Stimulated activated naive CD8-positive, alpha-beta T cell treated with anti-CD3 and anti-CD28 coated beads, Interleukin-15, Interleukin-2, amounts not matched to agents 100 ng/mL and 50 ng/mL, for 24 hours (primary cell): ENCODE data around the gene CTAG1B.
"Not testable (repeated sequence)": the region's sequence is repeated elsewhere in the genome, so short reads cannot be mapped to it uniquely, and the experiment has no call there.

Experiments
- H3K27ac Mint-ChIP-seq: one replicate; pipeline ENCODE4 v1.8.0; 2021; ENCODE audit warnings: mild to moderate bottlenecking, mixed read lengths
- H3K27me3 Mint-ChIP-seq: one replicate; pipeline ENCODE4 v1.8.0; 2021; ENCODE audit warnings: mixed read lengths
- H3K36me3 Mint-ChIP-seq: one replicate; pipeline ENCODE4 v1.8.0; 2021; ENCODE audit warnings: low read depth, mixed read lengths
- H3K4me1 Mint-ChIP-seq: one replicate; pipeline ENCODE4 v1.8.0; 2021; ENCODE audit warnings: low read depth, mixed read lengths
- H3K4me3 Mint-ChIP-seq: one replicate; pipeline ENCODE4 v1.8.0; 2021; ENCODE audit warnings: mild to moderate bottlenecking, mixed read lengths
- H3K9me3 Mint-ChIP-seq: one replicate; pipeline ENCODE4 v1.8.0; 2021; ENCODE audit warnings: mixed read lengths

The CTAG1B gene

GRCh38 chrX:154649503-154650220, 30.6 kb upstream of the CTAG1B start:
- Mint-ChIP-seq H3K4me1 (no peaks in the 10 kb centered on the region), H3K4me3 (no peak overlapping the region), H3K27ac (no peak overlapping the region)

GRCh38 chrX:154648931-154649330, 29.8 kb upstream of the CTAG1B start:
- H3K4me3 Mint-ChIP-seq, result no peak overlapping the region
- H3K9me3 Mint-ChIP-seq, result no peaks in the 10 kb centered on the region
- no peaks in the 10 kb centered on the region for H3K4me1 Mint-ChIP-seq
- H3K36me3 Mint-ChIP-seq, result no peaks in the 10 kb centered on the region
- no peaks in the 10 kb centered on the region for H3K27me3 Mint-ChIP-seq
- no peak overlapping the region for H3K27ac Mint-ChIP-seq

More at GRCh38 chrX:154649503-154650220, 30.6 kb upstream of the CTAG1B start:
- Mint-ChIP-seq H3K27me3 (no peaks in the 10 kb centered on the region), H3K36me3 (no peaks in the 10 kb centered on the region), H3K9me3 (no peaks in the 10 kb centered on the region)

DNA sequence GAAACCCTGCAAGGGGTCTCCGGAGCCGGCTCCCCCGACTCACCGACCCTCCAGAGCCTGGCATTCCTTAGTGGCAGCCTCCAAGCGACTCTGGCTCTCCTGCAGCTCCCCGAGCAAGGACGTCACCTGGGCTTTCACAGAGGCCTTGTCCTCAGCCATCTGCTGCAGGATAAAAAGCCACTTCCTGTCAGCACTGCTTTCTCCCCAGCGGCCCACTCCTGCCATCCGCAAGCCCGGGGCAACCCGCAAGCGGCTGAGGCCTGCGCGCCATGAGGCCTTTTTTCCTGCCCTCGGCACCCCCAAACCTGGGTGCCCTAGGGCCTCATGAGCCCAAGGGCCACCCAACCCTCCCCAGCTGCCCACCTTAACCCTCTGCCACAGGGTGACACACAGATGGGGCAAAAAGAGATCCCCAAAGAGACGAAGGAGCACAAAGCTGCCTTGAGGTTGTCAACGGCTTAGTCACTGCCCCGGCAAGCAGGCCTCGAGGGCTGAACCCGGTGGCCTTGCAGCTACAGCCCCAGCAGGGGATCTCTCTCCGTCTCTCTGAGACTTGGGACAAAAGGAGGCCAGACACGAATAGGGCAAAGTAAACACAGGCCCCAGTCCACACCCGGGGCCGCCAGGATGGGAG, 26.8 kb upstream of the CTAG1B start:
- H3K4me1 Mint-ChIP-seq, H3K27ac Mint-ChIP-seq, H3K4me3 Mint-ChIP-seq, H3K36me3 Mint-ChIP-seq, H3K27me3 Mint-ChIP-seq, H3K9me3 Mint-ChIP-seq: not testable (repeated sequence)

DNA sequence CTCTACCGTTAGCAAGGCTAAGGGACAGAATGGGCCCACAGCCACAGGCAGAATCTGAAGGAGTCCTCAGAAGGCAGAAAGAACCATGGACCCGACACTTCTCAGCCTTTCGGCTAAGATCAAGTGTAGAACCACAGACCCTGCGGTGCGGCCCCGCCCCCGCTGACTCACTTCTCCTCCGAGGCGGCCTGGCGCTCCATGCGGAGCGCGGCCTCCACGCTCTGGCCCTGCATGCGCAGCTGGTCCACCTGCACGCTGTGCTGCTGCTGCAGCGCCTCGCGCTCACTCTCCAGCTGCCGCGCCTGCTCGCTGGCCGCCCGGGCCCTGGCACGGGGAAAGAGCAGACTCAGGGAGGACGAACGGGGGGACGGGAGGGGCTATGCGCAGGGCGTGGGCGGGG, 24.6 kb upstream of the CTAG1B start:
- not testable (repeated sequence) for H3K27ac Mint-ChIP-seq, H3K36me3 Mint-ChIP-seq, H3K4me3 Mint-ChIP-seq, H3K9me3 Mint-ChIP-seq, H3K4me1 Mint-ChIP-seq, H3K27me3 Mint-ChIP-seq

DNA sequence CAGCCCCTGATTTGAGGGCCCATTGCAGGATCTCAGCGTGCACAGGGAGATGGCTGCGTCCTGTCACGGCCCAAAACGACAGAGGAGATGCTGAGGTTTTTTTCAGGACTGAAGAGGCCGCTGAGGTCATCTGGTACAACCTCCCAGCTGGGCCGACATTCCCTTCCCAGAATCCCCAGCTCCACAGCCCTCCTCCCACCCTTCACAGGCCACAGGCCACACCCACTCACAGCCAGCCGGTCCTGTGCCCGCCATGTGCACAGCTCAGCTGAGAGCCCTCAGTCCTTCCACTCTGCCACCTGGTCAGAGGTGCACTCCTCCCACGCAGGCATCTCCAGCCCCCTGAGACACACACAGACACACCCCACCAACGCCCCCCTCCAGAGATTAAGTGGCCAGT, 22.7 kb upstream of the CTAG1B start:
- H3K36me3 Mint-ChIP-seq, H3K4me3 Mint-ChIP-seq, H3K27me3 Mint-ChIP-seq, H3K9me3 Mint-ChIP-seq, H3K27ac Mint-ChIP-seq, H3K4me1 Mint-ChIP-seq: not testable (repeated sequence)

GRCh38 chrX:154633661-154634060, 14.6 kb upstream of the CTAG1B start:
- H3K36me3 Mint-ChIP-seq, H3K4me1 Mint-ChIP-seq, H3K27me3 Mint-ChIP-seq, H3K27ac Mint-ChIP-seq, H3K9me3 Mint-ChIP-seq, H3K4me3 Mint-ChIP-seq: not testable (repeated sequence)

GRCh38 chrX:154630949-154631348, 11.9 kb upstream of the CTAG1B start:
- H3K27me3 Mint-ChIP-seq, H3K9me3 Mint-ChIP-seq, H3K4me3 Mint-ChIP-seq, H3K4me1 Mint-ChIP-seq, H3K27ac Mint-ChIP-seq, H3K36me3 Mint-ChIP-seq: not testable (repeated sequence)

GRCh38 chrX:154628960-154629359, 9.9 kb upstream of the CTAG1B start:
- H3K4me3 Mint-ChIP-seq, H3K27me3 Mint-ChIP-seq, H3K9me3 Mint-ChIP-seq, H3K27ac Mint-ChIP-seq, H3K36me3 Mint-ChIP-seq, H3K4me1 Mint-ChIP-seq: not testable (repeated sequence)

DNA sequence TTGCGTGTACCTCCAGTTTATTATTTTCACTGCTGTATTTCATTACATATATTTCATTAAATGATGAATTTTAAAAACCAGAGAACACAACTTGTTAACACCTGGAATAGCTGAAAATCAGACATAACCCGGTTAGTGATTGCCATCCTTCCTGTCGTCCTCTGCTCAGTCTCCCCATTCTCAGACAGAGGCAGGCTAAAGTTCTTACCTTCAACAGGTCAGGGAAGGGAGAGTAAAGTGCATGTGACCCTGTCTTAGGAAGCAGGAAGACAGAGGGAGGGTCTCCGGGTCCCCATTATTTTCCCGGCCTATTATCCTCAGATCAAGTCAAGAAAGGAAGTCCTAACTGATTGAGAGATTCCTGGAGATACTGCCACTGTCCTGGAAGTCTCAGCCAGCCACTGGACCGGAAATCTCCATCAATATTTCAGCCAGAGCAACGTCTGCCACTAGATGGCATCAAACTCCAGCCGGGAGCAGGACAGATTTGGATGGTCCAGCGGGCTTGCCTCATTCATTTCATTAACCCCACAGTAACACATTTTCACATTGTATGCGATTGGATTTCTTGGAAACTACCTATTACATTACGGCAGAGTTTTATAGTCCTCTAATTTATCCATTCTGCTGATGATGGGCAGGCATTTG, 1.8 kb upstream of the CTAG1B start:
- H3K27ac Mint-ChIP-seq, H3K9me3 Mint-ChIP-seq: not testable (repeated sequence)

DNA sequence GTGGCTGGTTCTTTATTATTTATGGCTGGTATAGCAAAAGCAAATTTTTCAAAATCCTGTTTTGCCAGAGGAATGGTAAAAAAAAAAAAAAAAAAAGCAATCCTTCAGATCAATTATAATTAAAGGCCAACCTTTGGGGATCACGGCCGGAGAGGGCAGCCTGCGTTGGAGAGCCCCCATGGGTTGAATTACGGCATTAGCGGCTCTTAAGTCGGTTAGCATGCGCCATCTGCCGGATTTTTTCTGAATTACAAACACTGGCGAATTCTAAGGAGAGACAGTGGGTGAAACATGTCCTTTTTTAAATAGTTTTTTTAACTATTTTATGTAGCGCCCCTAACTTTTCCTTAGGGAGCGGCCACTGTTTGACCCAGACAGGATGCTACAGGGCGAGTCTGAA, 5.5 kb downstream of the CTAG1B start:
- not testable (repeated sequence) for H3K27me3 Mint-ChIP-seq, H3K4me1 Mint-ChIP-seq, H3K4me3 Mint-ChIP-seq, H3K27ac Mint-ChIP-seq, H3K36me3 Mint-ChIP-seq, H3K9me3 Mint-ChIP-seq

More for the DNA sequence above, 1.8 kb upstream of the CTAG1B start:
- H3K36me3 Mint-ChIP-seq, H3K4me3 Mint-ChIP-seq, H3K27me3 Mint-ChIP-seq, H3K4me1 Mint-ChIP-seq: not testable (repeated sequence)

DNA sequence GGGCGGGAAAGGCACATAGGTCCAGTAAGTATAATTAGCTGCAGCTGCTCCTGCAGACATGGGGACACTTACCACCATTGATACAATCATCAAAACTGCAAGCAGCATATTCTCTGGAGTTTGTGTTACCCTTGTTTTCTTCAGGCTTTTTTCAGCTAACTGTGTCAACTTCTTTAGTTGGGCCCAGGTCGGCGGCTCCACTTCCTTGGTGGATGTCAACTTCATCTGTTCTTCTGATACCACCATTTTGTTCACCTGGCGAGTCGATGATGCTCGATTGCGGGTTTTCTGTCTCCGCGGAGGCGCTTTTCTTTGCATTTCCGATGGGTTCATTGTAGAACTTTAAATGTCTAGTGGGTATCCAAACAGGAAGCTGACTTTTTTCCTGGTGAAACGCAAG, 7.9 kb downstream of the CTAG1B start:
- H3K27me3 Mint-ChIP-seq, result not testable (repeated sequence)

GRCh38 chrX:154608823-154609222, 10.3 kb downstream of the CTAG1B start:
- H3K27me3 Mint-ChIP-seq, H3K27ac Mint-ChIP-seq, H3K4me1 Mint-ChIP-seq, H3K36me3 Mint-ChIP-seq, H3K4me3 Mint-ChIP-seq, H3K9me3 Mint-ChIP-seq: not testable (repeated sequence)

More for the DNA sequence above, 7.9 kb downstream of the CTAG1B start:
- not testable (repeated sequence) for H3K27ac Mint-ChIP-seq, H3K36me3 Mint-ChIP-seq, H3K9me3 Mint-ChIP-seq, H3K4me3 Mint-ChIP-seq, H3K4me1 Mint-ChIP-seq

- H3K27me3 Mint-ChIP-seq, H3K9me3 Mint-ChIP-seq, H3K4me3 Mint-ChIP-seq, H3K27ac Mint-ChIP-seq, H3K36me3 Mint-ChIP-seq, H3K4me1 Mint-ChIP-seq: not testable (repeated sequence)
Observed at GRCh38 chrX:154607976-154608375, 11.1 kb downstream of the CTAG1B start.

DNA sequence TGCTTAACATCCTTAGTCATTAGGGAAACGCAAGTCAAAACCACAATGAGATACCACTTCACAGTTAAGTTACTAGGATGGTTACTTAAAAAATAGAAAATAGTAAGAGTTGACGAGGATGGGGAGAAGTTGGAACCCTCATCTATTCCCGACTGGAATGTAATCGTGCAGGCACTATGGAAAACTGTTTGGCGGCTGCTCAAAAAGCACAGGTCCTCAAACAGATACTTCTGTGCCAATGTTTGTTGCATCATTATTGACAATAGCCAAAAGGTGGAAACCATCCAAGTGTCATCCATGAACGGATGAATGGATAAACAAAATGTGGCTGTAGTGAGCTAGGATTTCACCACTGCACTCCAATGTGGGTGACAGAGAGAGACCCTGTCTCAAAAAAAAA, 11.7 kb downstream of the CTAG1B start:
- Mint-ChIP-seq H3K36me3 (no peaks in the 10 kb centered on the region), H3K27me3 (no peaks in the 10 kb centered on the region), H3K4me3 (no peak overlapping the region), H3K4me1 (peaks cover 6% of the 10 kb centered on the region), H3K9me3 (no peaks in the 10 kb centered on the region), H3K27ac (no peak overlapping the region)

- no peaks in the 10 kb centered on the region for H3K27me3 Mint-ChIP-seq
- H3K27ac Mint-ChIP-seq, result no peak overlapping the region
- peaks cover 6% of the 10 kb centered on the region for H3K4me1 Mint-ChIP-seq
- H3K9me3 Mint-ChIP-seq, result no peaks in the 10 kb centered on the region
- H3K36me3 Mint-ChIP-seq, result no peaks in the 10 kb centered on the region
- no peak overlapping the region for H3K4me3 Mint-ChIP-seq
Observed at GRCh38 chrX:154605566-154605965, 13.5 kb downstream of the CTAG1B start.
